ENCODE results near the gene NOL3.

NOL3 gene

GRCh38 chr16:67207249-67208091, 37.1 kb downstream of the NOL3 start:
- no peak for DNase-seq

DNA sequence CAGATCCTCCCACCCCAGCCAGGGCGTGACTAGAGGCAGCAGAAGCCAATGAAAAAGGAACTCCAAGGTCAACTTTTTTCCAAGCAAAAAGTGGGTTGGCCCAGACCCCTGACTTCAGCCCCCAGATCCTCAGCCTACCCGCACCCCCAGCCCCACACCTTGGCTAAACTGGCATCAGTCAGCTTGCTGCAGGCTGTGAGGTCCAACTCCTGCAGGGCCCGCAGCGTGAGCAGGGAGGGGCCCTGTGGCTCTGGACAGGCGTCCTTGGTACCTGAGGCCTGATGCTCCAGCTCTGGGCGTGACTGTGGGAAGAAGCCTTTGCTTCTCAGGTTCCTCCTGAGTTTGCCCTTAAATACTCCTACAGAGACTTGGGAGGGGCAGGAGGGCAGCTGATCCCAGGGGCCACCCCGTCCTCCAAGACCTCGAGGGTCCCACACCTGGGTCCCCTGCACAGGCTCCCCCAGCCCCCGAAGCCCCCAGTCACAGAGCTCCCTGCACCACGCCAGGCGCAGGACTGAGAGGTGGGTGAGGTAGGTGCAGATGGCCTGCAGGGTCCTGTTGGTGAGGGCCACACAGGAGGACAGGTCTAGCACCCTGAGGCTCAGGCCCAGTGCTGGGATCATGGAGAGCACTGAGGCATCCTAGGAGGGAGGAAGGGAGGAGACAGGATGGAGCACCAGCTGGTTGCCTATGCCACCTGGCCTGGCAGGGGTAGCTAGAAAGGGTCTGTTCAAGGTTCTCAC, 38.0 kb downstream of the NOL3 start:
- DNase-seq = no peak

DNA sequence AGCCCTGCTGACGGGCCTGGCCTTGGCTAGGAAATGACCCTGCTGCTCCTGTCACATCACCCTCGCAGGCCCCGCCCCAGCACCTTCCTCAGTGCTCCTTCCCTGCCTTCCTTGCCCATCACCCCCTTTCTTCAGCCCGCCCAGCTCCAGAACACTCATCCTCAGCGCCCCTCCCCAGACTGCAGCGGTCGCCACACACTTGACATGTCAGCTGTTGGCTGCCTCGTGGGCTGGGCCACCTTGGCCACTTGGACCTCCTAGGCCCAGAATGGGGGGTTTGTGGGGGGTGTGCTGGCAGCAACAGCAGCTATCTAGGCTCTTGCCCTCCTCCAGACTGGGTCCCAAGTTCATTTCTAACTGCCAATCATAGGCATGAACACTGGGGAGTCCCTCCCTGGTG, 39.2 kb downstream of the NOL3 start:
- no peak for DNase-seq

DNA sequence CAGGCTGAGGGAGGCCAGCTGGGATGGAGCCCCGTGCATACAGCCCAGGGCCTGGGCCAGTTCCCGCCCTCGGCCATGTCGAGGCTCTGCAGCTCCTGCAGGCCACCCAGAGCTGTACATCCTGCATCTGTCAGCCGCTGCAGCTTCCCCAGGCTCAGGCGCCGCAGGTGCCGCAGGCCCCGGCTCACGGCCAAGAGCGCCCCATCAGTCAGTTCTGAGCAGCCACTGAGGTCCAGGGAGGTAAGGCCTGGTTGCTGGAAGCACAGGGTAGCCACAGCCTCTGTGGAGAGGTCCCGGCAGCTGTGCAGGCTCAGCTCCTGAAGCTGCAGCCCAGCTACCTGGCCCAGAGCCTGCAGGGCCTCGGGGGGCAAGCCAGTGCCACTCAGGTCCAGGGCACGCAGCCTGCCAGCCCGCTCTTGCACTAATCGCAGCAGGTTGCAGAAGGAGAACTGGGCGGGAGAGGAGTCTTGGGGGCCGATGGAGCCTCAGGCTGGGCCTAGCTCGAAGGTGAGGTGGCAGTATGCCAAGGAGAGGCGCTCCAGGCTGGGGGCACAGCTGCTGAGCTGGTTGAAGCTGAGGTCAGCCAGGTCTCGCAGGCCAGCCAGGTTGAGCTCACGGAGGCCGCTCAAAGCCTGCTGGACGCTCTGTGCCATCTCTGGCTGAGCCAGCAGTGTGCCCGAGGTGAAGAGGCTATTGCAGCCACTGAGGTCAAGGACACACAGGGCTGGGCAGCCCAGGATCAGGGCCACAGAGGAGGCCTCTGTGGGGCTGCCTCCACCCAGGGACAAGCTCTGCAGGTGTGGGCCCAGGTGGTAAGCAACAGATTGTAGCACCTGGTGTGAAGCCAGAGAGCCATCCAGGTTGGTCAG, 40.0 kb downstream of the NOL3 start:
- DNase-seq = no peak

GRCh38 chr16:67211674-67212073, 41.3 kb downstream of the NOL3 start:
- no peak for DNase-seq

DNA sequence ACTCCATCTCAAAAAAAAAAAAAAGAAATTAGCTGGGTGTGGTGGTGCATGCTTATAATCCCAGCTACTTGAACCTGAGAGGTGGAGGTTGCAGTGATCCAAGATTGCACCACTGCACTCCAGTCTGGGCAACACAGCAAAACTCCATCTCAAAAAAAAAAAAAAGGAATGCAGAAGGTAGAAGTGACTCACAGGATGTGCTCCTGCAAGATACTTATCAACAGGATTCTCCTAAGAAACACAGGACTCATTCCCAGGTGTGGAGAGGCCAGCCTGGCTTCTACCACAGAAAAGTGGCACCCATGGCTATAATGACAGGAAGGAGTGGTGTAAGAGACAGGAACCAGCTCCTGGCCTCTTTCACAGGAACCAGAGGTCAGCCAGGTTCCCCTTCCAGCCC, 42.4 kb downstream of the NOL3 start:
- no peak for DNase-seq

DNA sequence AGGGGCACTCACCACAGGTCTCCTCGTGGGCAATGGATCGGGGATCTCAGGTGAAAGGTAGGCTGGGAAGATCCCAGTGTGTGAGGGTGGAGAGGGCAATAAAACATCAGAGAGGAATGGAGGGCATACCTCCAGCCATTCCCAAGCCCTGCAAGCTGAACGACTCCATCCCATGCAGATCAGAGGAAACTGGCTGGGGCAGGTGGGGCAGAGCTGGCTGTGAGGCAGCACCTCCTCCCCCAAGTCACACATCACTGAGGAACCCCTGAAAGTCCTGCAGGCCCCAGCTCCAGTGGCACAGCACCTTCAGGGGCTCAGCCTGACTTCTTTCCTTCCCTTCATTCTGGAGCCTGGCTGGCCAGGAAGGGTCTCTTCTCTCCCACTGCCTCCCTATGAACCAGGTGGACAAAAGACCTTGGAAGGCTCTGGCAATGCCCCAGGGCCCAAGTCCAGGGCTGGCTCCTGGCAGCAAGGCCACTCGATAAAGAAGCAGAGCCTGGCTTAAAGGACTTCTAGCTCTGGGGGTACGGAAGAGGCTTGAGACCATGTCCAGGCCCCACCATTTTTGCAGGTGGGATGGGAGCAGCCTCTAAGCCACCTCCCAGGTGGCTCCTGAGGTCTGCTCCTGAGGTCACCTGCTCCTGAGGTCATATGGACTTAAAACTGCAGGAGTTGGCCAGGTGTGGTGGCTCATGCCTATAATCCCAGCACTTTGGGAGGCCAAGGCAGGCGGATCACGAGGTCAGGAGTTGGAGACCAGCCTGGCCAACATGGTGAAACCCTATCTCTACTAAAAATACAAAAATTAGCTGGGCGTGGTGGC, 43.1 kb downstream of the NOL3 start:
- DNase-seq = no peak

GRCh38 chr16:67215706-67216105, 45.4 kb downstream of the NOL3 start:
- no peak for DNase-seq

DNA sequence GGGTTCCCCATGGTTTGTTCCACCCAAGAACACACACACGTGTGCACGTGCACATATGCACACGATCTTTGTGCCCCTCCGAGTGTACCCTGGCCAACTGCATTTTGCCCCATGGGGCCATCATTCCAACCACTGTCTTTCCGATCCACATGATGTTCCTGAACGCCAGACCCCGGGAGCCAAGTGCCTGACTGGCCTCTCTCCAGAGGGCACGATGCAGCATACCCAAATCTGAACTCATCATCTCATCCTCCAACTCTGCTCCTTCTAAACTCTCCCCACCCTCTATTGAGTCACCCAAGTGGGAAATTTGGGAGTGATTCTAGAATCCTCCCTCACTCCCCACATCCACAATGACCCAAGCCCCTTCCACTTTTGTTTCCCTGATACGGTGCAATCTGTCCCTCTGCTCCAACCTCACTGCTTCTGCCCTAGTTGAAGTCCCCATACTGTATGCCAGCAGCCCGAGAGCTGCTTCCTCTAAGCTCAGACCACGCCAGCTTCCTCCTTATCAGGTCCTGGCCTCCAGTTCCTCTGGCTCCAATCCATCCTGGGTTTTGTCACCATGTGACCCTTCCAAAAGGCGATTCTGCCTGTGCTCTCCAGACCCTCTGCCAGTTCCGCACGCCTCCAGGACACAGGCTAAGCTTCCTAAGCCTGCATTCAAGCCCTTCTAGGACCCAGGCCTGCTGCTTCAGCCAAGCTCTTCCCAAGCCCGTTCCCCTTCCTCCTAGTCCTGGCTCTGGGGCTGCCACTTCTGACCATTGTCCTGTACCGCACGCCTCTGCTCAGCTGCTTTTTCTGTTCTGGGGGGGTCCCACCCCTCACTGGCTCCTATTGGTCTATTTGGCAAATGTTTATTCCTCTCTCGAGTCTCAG, 46.5 kb downstream of the NOL3 start:
- no peak for DNase-seq

DNA sequence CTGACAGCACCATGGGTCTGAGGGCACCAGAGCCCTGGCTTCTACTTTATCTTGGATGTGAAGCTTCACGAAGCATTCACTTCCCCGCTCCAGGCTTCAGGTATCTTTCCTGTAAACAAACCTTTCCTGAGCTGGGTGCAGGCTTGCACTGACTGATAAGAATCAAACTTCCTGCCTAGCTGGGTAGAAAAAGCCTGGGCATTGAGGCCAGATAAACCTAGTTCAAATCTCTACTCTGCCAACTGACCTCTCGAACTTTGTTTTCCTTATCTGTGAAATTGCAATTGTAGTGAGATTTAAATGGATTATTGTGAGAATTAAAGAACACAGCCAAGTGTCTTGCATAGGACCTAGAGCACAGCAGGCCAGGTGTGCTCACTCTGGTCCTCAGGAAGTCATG, 53.7 kb downstream of the NOL3 start:
- DNase-seq = no peak

Data from stimulated activated CD8-positive, alpha-beta memory T cell treated with anti-CD3 and anti-CD28 coated beads, Interleukin-4, amount 100 ng/mL, for 48 hours (primary cell).